KMS-11 (cell line): Measurements from ENCODE around the gene GADD45B.
A peak's percentile ranks its signal among the peaks of the same experiment; 100 is the strongest.

ENCODE experiments used
- H2AFZ ChIP-seq: fragments of 200-600 bp; sonication (generic); 2 replicates; pipeline ENCODE4 v1.6.1; 2016; ENCODE audit warnings: antibody characterized with exemption, mixed run types, low read depth
- H3K27ac ChIP-seq: fragments of 200-600 bp; sonication (generic); 2 replicates; pipeline ENCODE4 v1.6.1; 2016; ENCODE audit warnings: mild to moderate bottlenecking, mixed run types
- H3K27me3 ChIP-seq: fragments of 200-600 bp; sonication (generic); 2 replicates; pipeline ENCODE4 v1.6.1; 2017; ENCODE audit warnings: mild to moderate bottlenecking, low read depth, mixed run types, moderate library complexity; ENCODE audit not compliant: insufficient read depth
- H3K36me3 ChIP-seq: fragments of 200-600 bp; sonication (generic); 2 replicates; pipeline ENCODE4 v1.6.1; 2017; ENCODE audit warnings: mild to moderate bottlenecking, mixed run types; ENCODE audit not compliant: insufficient read depth
- H3K4me1 ChIP-seq: fragments of 200-600 bp; sonication (generic); 2 replicates; pipeline ENCODE4 v1.6.1; 2016; ENCODE audit warnings: mild to moderate bottlenecking, low read depth, mixed run types; ENCODE audit not compliant: poor library complexity, severe bottlenecking
- H3K4me2 ChIP-seq: fragments of 200-600 bp; sonication (generic); 2 replicates; pipeline ENCODE4 v1.7.0; 2016; ENCODE audit warnings: mild to moderate bottlenecking, mixed run types
- H3K4me3 ChIP-seq: fragments of 200-600 bp; sonication (generic); IDR thresholded peaks from 2 replicates; pipeline ENCODE4 v1.6.1; 2017; ENCODE audit warnings: low read depth, low read length, mixed read lengths; ENCODE audit not compliant: insufficient read depth
- H3K79me2 ChIP-seq: fragments of 200-600 bp; sonication (generic); 2 replicates; pipeline ENCODE4 v1.6.1; 2016; ENCODE audit warnings: low read depth, mixed run types; ENCODE audit not compliant: insufficient read depth
- H3K9ac ChIP-seq: fragments of 200-600 bp; sonication (generic); 2 replicates; pipeline ENCODE4 v1.6.1; 2016; ENCODE audit warnings: mild to moderate bottlenecking, mixed run types
- H4K20me1 ChIP-seq: fragments of 200-600 bp; sonication (generic); 2 replicates; pipeline ENCODE4 v1.6.1; 2016; ENCODE audit warnings: mild to moderate bottlenecking, mixed run types; ENCODE audit not compliant: insufficient read depth
- CTCF ChIP-seq: fragments of 200-600 bp; sonication (generic); conservative IDR thresholded peaks from 2 replicates; pipeline ENCODE4 v1.6.1; 2017; ENCODE audit warnings: low read depth, mild to moderate bottlenecking, antibody characterized with exemption, low read length, moderate library complexity, mixed read lengths

Gene GADD45B

GRCh38 chr19:2494447-2495129 lies 18.7 kb downstream of the GADD45B start:
- Histone ChIP-seq H4K20me1 (no peaks in the 10 kb centered on the region), H3K4me3 (no peak overlapping the region), H3K27ac (peak overlapping the region; percentile 33; the same call in 1 of the 2 replicates), H3K4me2 (peak overlapping the region; percentile 90), H3K4me1 (peaks cover 57% of the 10 kb centered on the region), H3K9ac (peak overlapping the region; percentile 43; the same call in 1 of the 2 replicates), H3K36me3 (no peaks in the 10 kb centered on the region), H2AFZ (peak overlapping the region; percentile 85), H3K79me2 (no peaks in the 10 kb centered on the region), H3K27me3 (0 out of 2 replicates have a peak, but pooled peaks cover 2% of the 10 kb centered on the region)
- no peak for TF ChIP-seq CTCF

- peaks cover 51% of the 10 kb centered on the region for H3K4me1 ChIP-seq
- peak overlapping the region; percentile 33; the same call in 1 of the 2 replicates for H3K27ac ChIP-seq
- no peak for TF ChIP-seq CTCF
- no peaks in the 10 kb centered on the region for H3K36me3 ChIP-seq
- H2AFZ ChIP-seq: peak overlapping the region; percentile 85
- peak overlapping the region; percentile 90 for H3K4me2 ChIP-seq
- H3K79me2 ChIP-seq: no peaks in the 10 kb centered on the region
- H3K4me3 ChIP-seq: no peak overlapping the region
- H3K9ac ChIP-seq: peak overlapping the region; percentile 43
- H4K20me1 ChIP-seq: no peaks in the 10 kb centered on the region
- no peaks in the 10 kb centered on the region for H3K27me3 ChIP-seq
Observed at GRCh38 chr19:2495130-2495641, 19.3 kb downstream of the GADD45B start.

- no peak for TF ChIP-seq CTCF
- Histone ChIP-seq H2AFZ (peak overlapping the region; percentile 85; the same call in 1 of the 2 replicates), H3K27ac (no peak overlapping the region), H3K36me3 (no peaks in the 10 kb centered on the region), H3K4me1 (peaks cover 45% of the 10 kb centered on the region), H3K79me2 (no peaks in the 10 kb centered on the region), H3K9ac (no peak overlapping the region), H3K4me3 (no peak overlapping the region), H3K27me3 (no peaks in the 10 kb centered on the region), H3K4me2 (peak overlapping the region; percentile 90; the same call in 1 of the 2 replicates), H4K20me1 (no peaks in the 10 kb centered on the region)
Observed at GRCh38 chr19:2495651-2496316, 19.9 kb downstream of the GADD45B start.

GRCh38 chr19:2497186-2497585 lies 21.3 kb downstream of the GADD45B start:
- no peak overlapping the region for H3K27ac ChIP-seq
- H3K79me2 ChIP-seq: no peaks in the 10 kb centered on the region
- H3K36me3 ChIP-seq: no peaks in the 10 kb centered on the region
- H3K4me3 ChIP-seq: no peak overlapping the region
- peaks cover 31% of the 10 kb centered on the region for H3K4me1 ChIP-seq
- H3K4me2 ChIP-seq: no peak overlapping the region
- no peak overlapping the region for H3K9ac ChIP-seq
- H2AFZ ChIP-seq: no peak overlapping the region
- no peaks in the 10 kb centered on the region for H4K20me1 ChIP-seq
- H3K27me3 ChIP-seq: no peaks in the 10 kb centered on the region
- no peak for TF ChIP-seq CTCF
